Measurements from ENCODE around the gene COL27A1. TPM values are rescaled to one million over a fixed set of nuclear protein-coding genes. Genes with fewer than 3 reads are reported as not detected.

COL27A1 gene
- total RNA-seq, 1 donor from 2014 or later: 13.0 TPM

DNA sequence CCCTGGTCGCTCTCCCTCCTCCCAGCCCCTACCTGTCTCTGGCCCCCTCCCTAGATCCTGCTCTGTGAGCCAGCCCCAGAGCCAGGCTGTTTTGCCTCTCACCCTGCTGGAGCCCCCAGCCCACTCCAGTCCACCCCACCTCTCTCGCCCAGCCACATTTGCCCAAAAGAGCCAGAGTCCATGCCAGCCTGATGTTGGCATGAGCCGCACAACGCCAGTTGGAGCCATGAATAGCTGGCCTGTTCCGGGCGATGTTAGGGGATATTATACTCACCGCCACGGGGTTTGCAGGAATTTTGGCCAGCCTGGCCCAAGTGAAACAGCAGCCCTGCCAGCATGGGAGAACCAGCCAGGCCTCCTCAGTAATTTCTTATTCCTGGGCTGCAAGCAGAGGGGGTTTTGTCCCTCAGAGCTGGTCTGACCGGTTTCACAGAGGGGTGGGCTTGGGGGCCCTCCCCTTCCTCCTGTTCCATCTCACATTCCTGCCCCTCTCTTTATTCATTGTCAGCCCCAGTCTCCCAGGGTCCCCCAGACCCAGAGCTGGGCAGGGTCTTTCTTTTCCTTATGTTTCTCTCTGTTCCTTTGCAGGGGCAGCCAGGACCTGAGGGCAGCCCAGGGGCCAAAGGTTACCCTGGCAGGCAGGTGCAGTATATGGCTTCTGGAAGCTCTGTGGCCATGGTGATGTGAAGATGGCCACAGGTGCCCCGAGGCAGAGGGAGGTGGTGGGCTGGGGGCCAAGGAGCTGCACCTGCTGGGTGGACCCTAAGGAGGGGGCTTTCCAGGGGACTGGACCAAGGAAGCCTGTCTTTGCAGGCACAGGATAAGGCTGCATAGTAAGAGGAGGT, 50.1 kb downstream of the COL27A1 start:
- Histone ChIP-seq H3K27me3 (ENCODE audit: low read depth) (no peaks in the 10 kb centered on the region), H3K4me3 (no peak overlapping the region), H3K4me1 (no peaks in the 10 kb centered on the region), H3K9me3 (no peaks in the 10 kb centered on the region), H3K36me3 (no peaks in the 10 kb centered on the region), H3K27ac (no peak overlapping the region)
- intact Hi-C loops (cut with DNase I): no loop called here
- ATAC-seq (no peak), DNase-seq (peak; percentile 22)
- TF ChIP-seq, protein P1, sequence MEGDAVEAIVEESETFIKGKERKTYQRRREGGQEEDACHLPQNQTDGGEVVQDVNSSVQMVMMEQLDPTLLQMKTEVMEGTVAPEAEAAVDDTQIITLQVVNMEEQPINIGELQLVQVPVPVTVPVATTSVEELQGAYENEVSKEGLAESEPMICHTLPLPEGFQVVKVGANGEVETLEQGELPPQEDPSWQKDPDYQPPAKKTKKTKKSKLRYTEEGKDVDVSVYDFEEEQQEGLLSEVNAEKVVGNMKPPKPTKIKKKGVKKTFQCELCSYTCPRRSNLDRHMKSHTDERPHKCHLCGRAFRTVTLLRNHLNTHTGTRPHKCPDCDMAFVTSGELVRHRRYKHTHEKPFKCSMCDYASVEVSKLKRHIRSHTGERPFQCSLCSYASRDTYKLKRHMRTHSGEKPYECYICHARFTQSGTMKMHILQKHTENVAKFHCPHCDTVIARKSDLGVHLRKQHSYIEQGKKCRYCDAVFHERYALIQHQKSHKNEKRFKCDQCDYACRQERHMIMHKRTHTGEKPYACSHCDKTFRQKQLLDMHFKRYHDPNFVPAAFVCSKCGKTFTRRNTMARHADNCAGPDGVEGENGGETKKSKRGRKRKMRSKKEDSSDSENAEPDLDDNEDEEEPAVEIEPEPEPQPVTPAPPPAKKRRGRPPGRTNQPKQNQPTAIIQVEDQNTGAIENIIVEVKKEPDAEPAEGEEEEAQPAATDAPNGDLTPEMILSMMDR (IDR thresholded peaks at IDR 0.05): no peak

DNA sequence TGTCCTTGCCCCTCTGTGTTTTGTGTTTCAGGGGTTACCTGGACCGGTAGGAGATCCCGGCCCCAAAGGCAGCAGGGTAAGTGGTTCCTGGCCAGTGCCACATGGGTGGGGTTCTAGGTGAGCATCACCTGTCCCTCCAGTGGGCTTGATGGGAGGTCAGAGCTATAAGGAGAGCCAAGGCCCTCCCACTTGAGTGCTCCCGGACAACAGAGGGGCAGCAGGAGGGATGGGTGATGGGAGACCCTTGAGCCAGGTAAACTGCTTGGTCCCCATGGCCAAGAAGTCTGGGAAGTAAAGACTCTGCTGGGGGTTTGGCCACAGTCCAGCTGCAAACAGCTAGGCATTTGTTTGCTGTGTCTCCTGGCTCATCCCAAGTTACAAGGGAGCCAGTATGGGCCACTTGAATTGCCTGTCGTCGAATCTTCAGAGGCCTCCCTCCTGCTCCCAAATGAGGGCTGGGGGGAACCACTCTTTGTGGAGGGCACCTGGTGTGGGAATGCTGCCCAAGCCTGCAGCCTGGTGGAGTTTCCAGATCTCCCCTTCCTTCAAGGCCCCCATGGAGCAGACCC, 51.0 kb downstream of the COL27A1 start:
- intact Hi-C loops (cut with DNase I): no loop called here
- Histone ChIP-seq H3K27ac (no peak overlapping the region), H3K4me1 (no peaks in the 10 kb centered on the region), H3K4me3 (no peak overlapping the region), H3K36me3 (no peaks in the 10 kb centered on the region), H3K27me3 (ENCODE audit: low read depth) (no peaks in the 10 kb centered on the region), H3K9me3 (no peaks in the 10 kb centered on the region)
- ATAC-seq (no peak), DNase-seq (peak; percentile 10)
- TF ChIP-seq, protein P1 (IDR thresholded peaks at IDR 0.05): no peak

DNA sequence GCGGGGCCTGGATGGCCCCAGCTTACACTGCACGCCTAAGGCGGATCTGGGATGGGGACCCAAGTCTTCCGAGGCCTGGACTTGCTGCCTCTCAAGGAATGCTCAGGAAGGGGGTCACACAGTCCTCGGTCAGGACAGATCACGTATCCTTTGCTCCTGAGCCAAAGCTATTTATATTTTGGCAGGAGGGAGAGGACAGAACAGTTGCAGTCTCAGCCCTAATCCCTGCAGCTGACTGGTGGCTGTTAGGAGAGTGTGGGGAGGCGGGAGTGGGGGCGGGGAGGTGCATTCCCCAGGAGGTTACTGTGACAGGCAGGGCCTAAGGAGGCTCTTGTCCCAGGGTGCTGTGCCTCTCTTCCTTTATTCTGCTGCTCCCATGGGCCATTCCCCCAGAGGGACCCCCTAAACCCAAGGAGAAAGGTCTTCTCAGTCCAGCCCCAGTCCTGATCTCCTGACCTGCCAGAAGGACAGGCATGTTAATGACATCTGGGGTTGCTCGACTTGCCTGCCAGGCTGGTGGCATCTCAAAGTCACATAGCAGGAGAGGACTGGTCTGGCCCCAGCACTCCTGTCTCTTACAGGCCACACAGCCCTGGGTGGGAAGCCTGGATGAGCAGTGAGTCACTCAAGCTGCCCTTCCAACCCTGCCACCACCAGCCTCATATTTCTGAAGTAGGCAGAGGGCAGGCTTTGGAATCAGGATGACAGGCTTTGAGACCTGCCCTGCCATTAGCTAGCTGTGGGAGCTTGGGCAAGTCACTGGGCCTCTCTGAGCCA, 51.9 kb downstream of the COL27A1 start:
- Histone ChIP-seq H3K27ac (no peak overlapping the region), H3K4me1 (no peaks in the 10 kb centered on the region), H3K9me3 (no peaks in the 10 kb centered on the region), H3K4me3 (no peak overlapping the region), H3K36me3 (no peaks in the 10 kb centered on the region), H3K27me3 (ENCODE audit: low read depth) (no peaks in the 10 kb centered on the region)
- DNase-seq (peak; percentile 40), ATAC-seq (peak in 1 of 2 donors; percentile 33)
- TF ChIP-seq, protein P1 (IDR thresholded peaks at IDR 0.05): no peak
- intact Hi-C loops (cut with DNase I): no loop called here

DNA sequence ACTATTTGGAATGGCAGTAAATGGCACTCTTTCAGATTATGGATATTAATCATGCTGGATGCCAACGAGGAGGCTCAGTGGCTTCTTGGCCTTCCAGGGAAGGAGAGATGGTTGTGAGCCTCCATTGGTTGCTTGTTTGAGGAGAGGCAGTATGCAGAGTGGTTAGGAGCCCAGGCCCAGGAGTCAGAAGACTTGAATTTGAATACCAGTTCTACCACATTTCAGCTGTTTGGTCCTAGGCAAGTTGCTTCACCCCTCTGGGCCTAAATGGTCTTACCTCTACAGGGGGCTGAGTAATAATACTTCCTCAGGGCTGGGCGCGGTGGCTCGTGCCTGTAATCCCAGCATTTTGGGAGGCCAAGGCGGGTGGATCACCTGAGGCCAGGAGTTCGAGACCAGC, 52.5 kb downstream of the COL27A1 start:
- Histone ChIP-seq H3K4me1 (no peaks in the 10 kb centered on the region), H3K27ac (no peak overlapping the region), H3K36me3 (no peaks in the 10 kb centered on the region), H3K9me3 (no peaks in the 10 kb centered on the region), H3K27me3 (ENCODE audit: low read depth) (no peaks in the 10 kb centered on the region), H3K4me3 (no peak overlapping the region)
- TF ChIP-seq, protein P1 (IDR thresholded peaks at IDR 0.05): no peak
- intact Hi-C loops (cut with DNase I): no loop called here
- ATAC-seq: no peak
- DNase-seq: peak; percentile 1

DNA sequence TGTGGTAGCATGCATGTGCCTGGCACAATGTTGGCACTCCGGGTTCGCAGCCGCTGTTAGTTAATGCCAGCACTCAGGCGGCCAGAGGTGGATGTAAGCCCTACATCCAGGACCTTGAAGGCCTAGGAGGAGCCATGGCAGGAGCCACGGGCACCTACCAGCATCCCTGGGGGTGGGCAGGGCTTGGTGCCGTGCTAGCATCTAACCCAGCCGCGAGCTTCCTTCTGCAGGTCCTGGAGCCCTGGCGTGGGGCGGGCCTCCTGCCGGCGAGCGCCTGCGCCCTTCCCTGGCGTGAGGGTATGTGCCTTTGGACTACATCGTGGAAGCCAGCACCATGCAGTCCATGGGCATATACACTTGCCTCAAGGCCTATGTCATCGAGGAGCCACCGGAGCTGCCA, 53.8 kb downstream of the COL27A1 start:
- intact Hi-C loops (cut with DNase I): no loop called here
- H3K27me3 ChIP-seq (ENCODE audit: low read depth): no peaks in the 10 kb centered on the region
- no peaks in the 10 kb centered on the region for H3K36me3 ChIP-seq
- no peaks in the 10 kb centered on the region for H3K9me3 ChIP-seq
- no peak overlapping the region for H3K27ac ChIP-seq
- ATAC-seq: no peak
- DNase-seq: peak; percentile 34
- H3K4me3 ChIP-seq: no peak overlapping the region
- TF ChIP-seq, protein P1 (IDR thresholded peaks at IDR 0.05): no peak
- H3K4me1 ChIP-seq: no peaks in the 10 kb centered on the region
